WERI-Rb-1 (cell line): ENCODE results near the gene RASGRP4.

ENCODE experiments used
- DNase-seq: peaks from one replicate; pipeline ENCODE4 v3.0.0-alpha.2; 2020
- H3K27ac ChIP-seq: fragments of 250-450 bp; sonication (Bioruptor Pico); 2 replicates; pipeline ENCODE4 v1.5.1; 2020; ENCODE audit warnings: mild to moderate bottlenecking, moderate library complexity
- H3K27me3 ChIP-seq: fragments of 250-450 bp; sonication (Bioruptor Pico); 2 replicates; pipeline ENCODE4 v1.5.1; 2021; ENCODE audit warnings: mild to moderate bottlenecking, low read depth, moderate library complexity; ENCODE audit not compliant: insufficient read depth, severe bottlenecking
- H3K36me3 ChIP-seq: fragments of 250-450 bp; sonication (Bioruptor Pico); 2 replicates; pipeline ENCODE4 v1.5.1; 2020; ENCODE audit warnings: mild to moderate bottlenecking, moderate library complexity
- H3K4me3 ChIP-seq: 2 replicates; pipeline ENCODE4 v1.5.1; 2011; ENCODE audit warnings: low read depth, mild to moderate bottlenecking, control low read depth, low read length
- H3K9me3 ChIP-seq: fragments of 250-450 bp; sonication (Bioruptor Pico); 2 replicates; pipeline ENCODE4 v1.5.1; 2021; ENCODE audit warnings: mild to moderate bottlenecking, moderate library complexity; ENCODE audit not compliant: severe bottlenecking
- TF ChIP-seq, protein P1 (sequence below): IDR thresholded peaks from 2 replicates; pipeline ENCODE4 v1.5.1; 2011; ENCODE audit warnings: low read depth, mild to moderate bottlenecking, control low read depth, inconsistent platforms, low read length

The RASGRP4 gene

DNA sequence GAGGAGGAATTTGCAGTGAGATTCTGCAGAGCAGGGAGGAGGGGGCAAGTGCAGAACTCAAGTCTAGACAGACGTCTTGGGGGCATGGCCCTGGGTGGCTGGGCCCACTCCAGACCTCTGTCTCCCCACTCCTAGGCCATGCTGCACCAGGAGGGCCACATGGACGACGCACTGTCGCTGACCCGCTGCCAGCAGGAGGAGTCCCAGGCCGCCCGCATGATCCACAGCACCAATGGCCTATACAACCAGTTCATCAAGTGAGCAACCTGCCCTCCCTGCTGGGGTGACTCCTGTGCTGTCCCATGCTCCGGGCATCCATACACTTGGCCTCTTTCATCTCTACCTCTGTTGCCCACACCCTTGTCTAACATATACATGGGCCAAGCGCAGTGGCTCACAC is 25.6 kb upstream of the RASGRP4 start:
- DNase-seq: no peak
- Histone ChIP-seq H3K4me3 (no peak overlapping the region), H3K27me3 (no peaks in the 10 kb centered on the region), H3K27ac (no peak overlapping the region), H3K36me3 (no peaks in the 10 kb centered on the region), H3K9me3 (no peaks in the 10 kb centered on the region)
- TF ChIP-seq, protein P1, sequence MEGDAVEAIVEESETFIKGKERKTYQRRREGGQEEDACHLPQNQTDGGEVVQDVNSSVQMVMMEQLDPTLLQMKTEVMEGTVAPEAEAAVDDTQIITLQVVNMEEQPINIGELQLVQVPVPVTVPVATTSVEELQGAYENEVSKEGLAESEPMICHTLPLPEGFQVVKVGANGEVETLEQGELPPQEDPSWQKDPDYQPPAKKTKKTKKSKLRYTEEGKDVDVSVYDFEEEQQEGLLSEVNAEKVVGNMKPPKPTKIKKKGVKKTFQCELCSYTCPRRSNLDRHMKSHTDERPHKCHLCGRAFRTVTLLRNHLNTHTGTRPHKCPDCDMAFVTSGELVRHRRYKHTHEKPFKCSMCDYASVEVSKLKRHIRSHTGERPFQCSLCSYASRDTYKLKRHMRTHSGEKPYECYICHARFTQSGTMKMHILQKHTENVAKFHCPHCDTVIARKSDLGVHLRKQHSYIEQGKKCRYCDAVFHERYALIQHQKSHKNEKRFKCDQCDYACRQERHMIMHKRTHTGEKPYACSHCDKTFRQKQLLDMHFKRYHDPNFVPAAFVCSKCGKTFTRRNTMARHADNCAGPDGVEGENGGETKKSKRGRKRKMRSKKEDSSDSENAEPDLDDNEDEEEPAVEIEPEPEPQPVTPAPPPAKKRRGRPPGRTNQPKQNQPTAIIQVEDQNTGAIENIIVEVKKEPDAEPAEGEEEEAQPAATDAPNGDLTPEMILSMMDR: no peak

- Histone ChIP-seq H3K36me3 (no peaks in the 10 kb centered on the region), H3K4me3 (no peak overlapping the region), H3K27me3 (no peaks in the 10 kb centered on the region), H3K9me3 (no peaks in the 10 kb centered on the region), H3K27ac (no peak overlapping the region)
- DNase-seq: no peak
- TF ChIP-seq, protein P1: no peak
These were observed 25.0 kb upstream of the RASGRP4 start for GRCh38 chr19:38451036-38451435.

GRCh38 chr19:38449518-38449917 is 23.5 kb upstream of the RASGRP4 start:
- H3K36me3 ChIP-seq: no peaks in the 10 kb centered on the region
- no peak for DNase-seq
- H3K27me3 ChIP-seq: no peaks in the 10 kb centered on the region

DNA sequence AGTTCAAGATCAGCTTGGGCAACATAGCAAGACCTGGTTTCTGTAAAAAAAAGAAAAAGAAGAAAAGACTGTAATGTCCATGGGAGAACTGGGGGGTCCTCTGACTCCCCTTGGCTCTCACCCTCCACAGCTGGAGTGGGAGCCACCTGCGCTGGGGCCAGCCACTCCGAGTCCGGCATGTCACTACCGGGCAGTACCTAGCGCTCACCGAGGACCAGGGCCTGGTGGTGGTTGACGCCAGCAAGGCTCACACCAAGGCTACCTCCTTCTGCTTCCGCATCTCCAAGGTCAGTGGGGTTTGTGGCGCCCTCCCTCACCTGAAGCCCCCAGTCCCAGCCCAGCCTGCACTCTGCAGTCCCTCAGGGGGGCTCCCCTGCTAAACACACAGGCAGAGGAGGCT is 22.2 kb upstream of the RASGRP4 start:
- Histone ChIP-seq H3K9me3 (no peaks in the 10 kb centered on the region), H3K27ac (no peak overlapping the region), H3K36me3 (no peaks in the 10 kb centered on the region), H3K27me3 (no peaks in the 10 kb centered on the region), H3K4me3 (no peak overlapping the region)
- no peak for DNase-seq
- TF ChIP-seq, protein P1: no peak

More at GRCh38 chr19:38449518-38449917, 23.5 kb upstream of the RASGRP4 start:
- no peaks in the 10 kb centered on the region for H3K9me3 ChIP-seq
- no peak overlapping the region for H3K4me3 ChIP-seq
- TF ChIP-seq, protein P1: no peak
- no peak overlapping the region for H3K27ac ChIP-seq

- Histone ChIP-seq H3K9me3 (no peaks in the 10 kb centered on the region), H3K4me3 (no peak overlapping the region), H3K27me3 (no peaks in the 10 kb centered on the region), H3K27ac (no peak overlapping the region), H3K36me3 (no peaks in the 10 kb centered on the region)
- TF ChIP-seq, protein P1: no peak
- DNase-seq: no peak
These were observed 19.3 kb upstream of the RASGRP4 start for GRCh38 chr19:38445362-38445761.

GRCh38 chr19:38444026-38444425 is 18.0 kb upstream of the RASGRP4 start:
- no peaks in the 10 kb centered on the region for H3K27me3 ChIP-seq
- H3K36me3 ChIP-seq: no peaks in the 10 kb centered on the region
- H3K27ac ChIP-seq: no peak overlapping the region
- H3K9me3 ChIP-seq: no peaks in the 10 kb centered on the region
- TF ChIP-seq, protein P1: no peak
- no peak for DNase-seq
- no peak overlapping the region for H3K4me3 ChIP-seq
